K562 (cell line): ENCODE data around the gene TMPRSS7.

Source experiments
- CTCF ChIP-seq, 3 experiments: IDR thresholded peaks in 2 of 3; conservative IDR thresholded peaks in 1 of 3; 2 replicates each; pipeline ENCODE4 v1.5.1; 2011 to 2012; ENCODE audit warnings: low read length in 3 of 3, mild to moderate bottlenecking in 3 of 3, control low read depth in 2 of 3, improper control_type of control experiment in 1 of 3, inconsistent platforms in 1 of 3, low read depth in 1 of 3, mixed read lengths in 1 of 3, moderate library complexity in 1 of 3; ENCODE audit not compliant: insufficient read depth in 2 of 3
- EP300 ChIP-seq: IDR thresholded peaks from 2 replicates; pipeline ENCODE4 v1.6.1; 2012; ENCODE audit warnings: low read length, improper control_type of control experiment
- KAT7 ChIP-seq: sonication (generic); formaldehyde crosslinking; IDR thresholded peaks from 2 replicates; pipeline ENCODE4 v1.8.0; 2022; ENCODE audit warnings: missing genetic modification reagents, mild to moderate bottlenecking, borderline replicate concordance
- MYBL2 ChIP-seq, 2 experiments: fragments of 450-650 bp in 1 of 2; sonication (generic) in 1 of 2; formaldehyde crosslinking in 1 of 2; IDR thresholded peaks; 2 replicates each; pipeline versions ENCODE4 v1.6.1 to v1.8.1; 2017 to 2022; ENCODE audit warnings: borderline replicate concordance in 1 of 2, inconsistent platforms in 1 of 2, low read depth in 1 of 2, mild to moderate bottlenecking in 1 of 2, missing genetic modification reagents in 1 of 2, moderate library complexity in 1 of 2
- NR2F6 ChIP-seq: fragments of 450-650 bp; formaldehyde crosslinking; IDR thresholded peaks from 2 replicates; pipeline ENCODE4 v1.4.0; 2020; ENCODE audit warnings: mild to moderate bottlenecking
- PCBP2 ChIP-seq: fragments of 200-400 bp; formaldehyde crosslinking; IDR thresholded peaks from 2 replicates; pipeline ENCODE4 v1.6.1; 2018; ENCODE audit warnings: low read length, low read depth, mild to moderate bottlenecking, moderate library complexity; ENCODE audit not compliant: poor library complexity, severe bottlenecking
- PHF21A ChIP-seq: fragments of 450-650 bp; IDR thresholded peaks from 2 replicates; pipeline ENCODE4 v1.6.1; 2017; ENCODE audit warnings: low read depth, borderline replicate concordance
- RBM39 ChIP-seq: fragments of 200-400 bp; formaldehyde crosslinking; optimal IDR thresholded peaks from 2 replicates; pipeline ENCODE3; 2018; ENCODE audit warnings: low read depth, low read length
- RFX5 ChIP-seq: IDR thresholded peaks from 2 replicates; pipeline ENCODE4 v1.6.1; 2011; ENCODE audit warnings: low read depth, mild to moderate bottlenecking, improper control_type of control experiment, low read length
- ZNF143 ChIP-seq: sonication (generic); formaldehyde crosslinking; IDR thresholded peaks from 2 replicates; pipeline ENCODE4 v1.9.0; 2022; ENCODE audit warnings: mild to moderate bottlenecking, missing genetic modification reagents
- ZNF232 ChIP-seq: sonication (generic); formaldehyde crosslinking; IDR thresholded peaks from 2 replicates; pipeline ENCODE4 v1.8.0; 2022; ENCODE audit warnings: mild to moderate bottlenecking, missing genetic modification reagents

GRCh38 chr3:112035241-112035640 is 705 bp downstream of the TMPRSS7 start:
- TF ChIP-seq EP300 (no peak), PCBP2 (no peak), PHF21A (no peak), NR2F6 (no peak), KAT7 (no peak), RBM39 (no peak), ZNF143 (CRISPR knock-in tag) (no peak), ZNF232 (CRISPR knock-in tag) (no peak), CTCF (IDR thresholded peaks at IDR 0.05 in 2 of 3, conservative IDR thresholded peaks at IDR 0.05 in 1 of 3; ENCODE audit: insufficient read depth in 2 of 3, low read depth in 1 of 3, low read length in 3 of 3) (no peak), RFX5 (no peak), MYBL2 (IDR thresholded peaks at IDR 0.05; ENCODE audit: low read depth) (no peak), MYBL2 (CRISPR knock-in tag; IDR thresholded peaks at IDR 0.05; ENCODE audit: borderline replicate concordance) (no peak)
